Measurements from ENCODE around the gene SCN4B.

The SCN4B gene

DNA sequence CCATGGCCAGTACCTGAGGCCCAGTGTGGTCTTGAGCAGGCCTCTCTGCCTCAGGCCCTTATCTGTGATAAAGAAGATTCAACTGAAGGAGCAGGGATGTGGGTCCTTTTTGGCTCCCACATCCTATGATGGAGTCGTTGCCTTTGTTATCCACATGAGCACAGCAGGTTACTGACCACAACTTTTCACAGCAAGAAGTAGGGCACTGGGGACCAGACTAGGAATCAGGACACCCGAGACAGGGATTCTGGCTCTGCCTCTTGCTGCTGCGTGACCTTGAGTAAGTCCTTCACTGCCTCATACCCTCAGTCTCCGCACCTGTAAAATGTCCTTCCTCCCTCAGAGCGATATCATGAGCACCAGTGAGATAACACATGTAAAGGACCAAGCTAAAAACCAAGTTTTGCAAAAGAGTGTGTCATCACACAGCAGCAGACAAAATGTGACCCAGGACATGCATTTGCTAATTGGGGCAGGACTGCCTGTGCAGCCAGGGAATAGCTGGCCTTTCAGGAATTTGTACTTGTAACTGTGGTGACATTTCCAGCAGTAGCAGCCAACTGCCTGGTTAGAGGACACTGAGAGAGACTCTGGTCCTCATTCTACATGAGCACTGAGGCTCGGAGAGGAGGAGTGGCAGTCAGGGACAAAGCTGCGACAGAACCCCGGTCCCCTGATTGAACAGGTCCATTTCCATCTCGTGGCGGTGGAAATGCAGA lies 52.6 kb downstream of the SCN4B start:
- no peak for DNase-seq (ENCODE audit: low spot score)

DNA sequence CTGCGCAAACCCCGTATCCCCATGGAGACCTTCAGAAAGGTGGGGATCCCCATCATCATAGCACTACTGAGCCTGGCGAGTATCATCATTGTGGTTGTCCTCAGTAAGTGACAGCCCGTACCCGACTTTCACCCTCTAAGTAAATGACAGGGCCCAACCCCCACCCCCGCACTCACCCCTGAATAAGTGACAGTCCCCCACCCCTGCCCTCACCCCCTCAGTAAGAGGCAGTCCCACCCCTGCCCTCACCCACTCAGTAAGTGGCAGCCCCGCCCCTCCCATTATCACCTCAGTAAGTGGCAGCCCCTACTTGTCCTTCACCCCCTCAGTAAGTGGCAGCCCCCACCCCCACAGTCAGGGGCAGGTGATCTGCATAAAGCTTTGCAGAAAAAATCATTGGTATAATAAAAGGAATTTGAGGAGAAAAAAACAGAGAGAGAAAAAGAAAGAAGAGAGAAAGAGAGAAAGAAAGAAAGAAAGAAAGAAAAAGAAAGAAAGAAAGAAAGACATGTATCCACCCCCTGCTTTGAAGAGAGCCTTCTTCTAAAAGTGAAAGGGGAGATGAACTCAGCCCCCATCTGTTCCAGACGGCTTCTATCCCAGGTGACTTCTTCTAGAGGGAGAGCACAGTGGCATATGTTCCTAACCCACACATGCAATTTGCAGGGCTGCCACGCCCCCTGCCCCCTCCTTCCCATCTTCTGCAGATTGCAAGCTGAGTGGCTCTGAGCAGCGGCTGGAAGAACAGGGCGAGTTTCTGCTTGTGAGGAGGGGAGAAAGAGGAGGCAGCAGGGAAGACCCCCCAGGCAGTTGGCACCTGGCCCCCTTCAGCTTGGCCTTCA lies 53.4 kb downstream of the SCN4B start:
- no peak for DNase-seq (ENCODE audit: low spot score)

DNA sequence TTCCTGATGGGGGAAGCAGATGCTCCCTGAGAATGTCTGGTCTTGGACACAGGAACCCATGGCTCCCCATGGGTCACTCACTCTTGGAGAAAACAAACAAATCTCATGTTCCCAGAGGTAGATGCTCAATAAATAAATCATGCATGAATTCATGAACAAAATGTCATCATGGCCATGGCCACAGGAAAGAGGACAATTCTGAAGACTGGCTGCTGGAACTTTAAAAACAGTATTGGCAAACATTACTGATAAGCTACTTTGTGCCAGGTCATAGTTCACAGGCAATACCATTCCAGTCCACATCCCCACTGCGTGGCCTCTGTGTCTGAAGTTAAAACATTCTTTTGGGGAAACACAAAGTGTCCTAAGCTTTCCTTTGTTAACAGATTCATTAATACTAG lies 56.7 kb downstream of the SCN4B start:
- no peak for DNase-seq (ENCODE audit: low spot score)

DNA sequence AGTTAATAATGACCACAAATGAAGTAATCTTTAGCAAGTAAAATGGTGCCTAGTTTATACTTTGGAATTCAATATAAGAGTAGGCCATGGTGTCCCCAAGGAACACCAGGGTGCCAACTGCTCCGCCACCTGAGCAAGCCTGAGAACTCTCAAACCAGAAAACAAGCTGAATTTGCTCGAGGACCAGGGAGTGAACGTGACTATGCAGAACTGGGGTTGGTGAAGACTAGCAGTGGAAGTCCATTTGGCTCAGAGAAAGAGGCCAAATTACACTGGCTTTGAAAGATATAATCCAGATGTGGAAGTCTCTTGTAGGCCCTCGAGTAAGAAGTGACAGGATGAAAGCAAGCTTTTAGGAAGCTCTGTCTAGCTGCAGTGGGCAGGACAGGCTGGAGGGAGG lies 57.1 kb downstream of the SCN4B start:
- no peak for DNase-seq (ENCODE audit: low spot score)

DNA sequence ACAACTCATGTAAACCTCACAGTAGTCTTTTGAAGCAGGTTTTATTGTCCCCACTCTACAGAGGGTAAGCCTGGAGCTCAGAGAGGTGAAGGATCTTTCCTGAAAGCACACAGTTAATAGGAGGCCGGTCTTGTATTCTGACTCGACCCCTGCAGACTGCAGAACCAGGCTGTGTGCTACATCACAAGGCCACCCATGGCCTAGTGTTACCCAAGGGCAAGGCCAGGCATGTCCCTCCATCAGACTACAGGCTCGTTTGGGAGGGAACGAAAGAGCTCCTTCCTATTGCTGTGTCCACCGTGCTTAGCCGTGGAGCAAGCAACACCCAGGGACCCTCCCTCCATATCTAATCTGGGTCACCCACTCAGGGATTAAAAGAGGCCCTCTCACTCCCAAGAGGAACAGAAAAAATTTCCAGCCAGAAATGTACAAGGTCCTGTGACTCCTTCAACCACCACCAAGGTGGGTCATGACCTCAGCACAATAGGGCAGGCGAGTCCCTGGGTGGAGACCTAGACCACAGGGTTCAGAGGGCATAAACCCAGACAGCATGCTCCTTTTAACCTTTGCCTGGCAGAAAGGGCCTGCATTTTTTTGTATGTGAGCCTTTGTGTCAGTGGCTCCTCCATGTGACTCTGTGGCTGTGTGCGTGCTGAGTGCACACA lies 59.6 kb downstream of the SCN4B start:
- no peak for DNase-seq (ENCODE audit: low spot score)

DNA sequence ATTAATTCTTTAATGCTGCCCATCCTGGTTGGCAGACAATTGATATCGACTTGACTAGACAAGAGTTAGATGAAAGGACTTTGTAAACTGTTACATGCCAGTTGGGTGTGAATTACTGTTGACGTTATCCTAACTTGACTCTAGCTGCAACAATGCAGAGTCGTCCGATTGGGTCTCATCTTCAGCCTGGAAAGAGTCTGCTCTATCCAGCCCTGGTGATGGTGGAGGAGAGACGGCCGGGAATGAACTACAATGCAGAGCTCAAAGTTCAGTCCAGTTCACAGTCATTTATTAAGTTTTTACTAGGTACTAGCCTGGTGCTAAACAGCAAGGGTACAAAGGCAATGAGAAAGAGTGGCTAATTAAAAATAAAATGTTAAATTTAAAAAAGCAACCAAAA lies 60.9 kb downstream of the SCN4B start:
- DNase-seq (ENCODE audit: low spot score) = no peak

DNA sequence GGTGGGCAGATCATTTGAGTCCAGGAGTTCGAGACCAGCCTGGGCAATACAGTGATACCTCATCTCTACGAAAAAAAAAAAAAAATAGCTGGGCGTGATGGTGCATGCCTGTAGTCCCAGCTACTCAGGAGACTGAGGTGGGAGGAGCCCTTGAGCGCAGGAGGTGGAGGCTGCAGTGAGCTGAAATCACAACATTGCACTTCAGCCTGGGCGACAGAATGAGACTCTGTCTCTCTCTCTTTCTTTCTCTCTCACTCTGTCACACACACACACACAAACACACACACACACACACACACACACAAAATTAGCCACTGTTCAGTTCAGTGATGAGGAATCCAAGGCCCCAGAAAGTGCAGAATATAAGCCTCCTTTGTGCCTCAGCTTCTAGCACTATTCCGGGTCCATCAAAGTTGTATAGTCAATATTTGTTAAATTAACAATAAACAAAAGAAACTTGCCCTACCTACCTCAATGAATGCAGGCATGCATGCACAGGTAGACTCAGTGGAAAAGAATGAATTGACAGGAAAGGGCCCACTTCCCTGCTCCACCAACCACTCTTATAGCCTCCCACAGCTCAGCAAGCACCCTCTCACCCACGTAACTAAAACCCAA lies 62.0 kb downstream of the SCN4B start:
- no peak for DNase-seq (ENCODE audit: low spot score)

DNA sequence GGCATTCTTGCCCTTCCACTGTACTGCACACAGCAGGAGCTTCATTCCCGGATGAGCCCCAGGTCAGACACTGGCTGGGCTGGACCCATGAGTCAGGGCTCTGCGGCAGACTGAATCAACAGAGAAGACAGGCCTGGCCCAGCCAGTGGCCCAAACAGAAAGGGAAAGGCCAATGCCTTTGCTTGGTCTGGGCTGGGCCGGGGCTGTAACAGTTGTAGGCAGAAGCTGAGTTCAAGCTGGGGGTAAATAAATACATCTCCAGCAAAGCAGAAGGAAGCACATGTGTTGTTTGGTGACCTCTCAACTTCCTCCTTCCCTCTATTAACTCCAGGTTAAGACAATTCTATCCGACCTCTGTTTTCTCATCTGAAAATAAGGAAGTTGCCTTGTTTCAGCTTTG lies 64.1 kb downstream of the SCN4B start:
- no peak for DNase-seq (ENCODE audit: low spot score)

DNA sequence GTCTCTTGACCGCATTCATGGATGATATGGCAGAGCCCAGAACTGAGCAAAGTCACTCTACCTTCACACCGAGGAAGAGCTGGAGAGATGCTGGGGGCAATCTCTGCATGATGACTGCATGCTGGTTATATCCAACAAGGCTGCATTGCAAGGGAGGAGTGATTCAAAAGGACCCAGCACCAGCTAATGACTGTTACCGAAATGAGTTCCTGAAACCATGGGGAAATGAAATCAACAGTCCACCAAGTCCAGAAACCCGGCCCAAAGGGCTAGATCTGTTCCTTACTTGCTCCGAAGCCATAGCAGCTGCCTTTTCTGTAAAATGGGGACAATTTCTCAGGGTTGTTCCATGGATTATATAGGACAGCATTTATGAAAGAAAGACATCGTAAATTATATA lies 64.7 kb downstream of the SCN4B start:
- no peak for DNase-seq (ENCODE audit: low spot score)

DNA sequence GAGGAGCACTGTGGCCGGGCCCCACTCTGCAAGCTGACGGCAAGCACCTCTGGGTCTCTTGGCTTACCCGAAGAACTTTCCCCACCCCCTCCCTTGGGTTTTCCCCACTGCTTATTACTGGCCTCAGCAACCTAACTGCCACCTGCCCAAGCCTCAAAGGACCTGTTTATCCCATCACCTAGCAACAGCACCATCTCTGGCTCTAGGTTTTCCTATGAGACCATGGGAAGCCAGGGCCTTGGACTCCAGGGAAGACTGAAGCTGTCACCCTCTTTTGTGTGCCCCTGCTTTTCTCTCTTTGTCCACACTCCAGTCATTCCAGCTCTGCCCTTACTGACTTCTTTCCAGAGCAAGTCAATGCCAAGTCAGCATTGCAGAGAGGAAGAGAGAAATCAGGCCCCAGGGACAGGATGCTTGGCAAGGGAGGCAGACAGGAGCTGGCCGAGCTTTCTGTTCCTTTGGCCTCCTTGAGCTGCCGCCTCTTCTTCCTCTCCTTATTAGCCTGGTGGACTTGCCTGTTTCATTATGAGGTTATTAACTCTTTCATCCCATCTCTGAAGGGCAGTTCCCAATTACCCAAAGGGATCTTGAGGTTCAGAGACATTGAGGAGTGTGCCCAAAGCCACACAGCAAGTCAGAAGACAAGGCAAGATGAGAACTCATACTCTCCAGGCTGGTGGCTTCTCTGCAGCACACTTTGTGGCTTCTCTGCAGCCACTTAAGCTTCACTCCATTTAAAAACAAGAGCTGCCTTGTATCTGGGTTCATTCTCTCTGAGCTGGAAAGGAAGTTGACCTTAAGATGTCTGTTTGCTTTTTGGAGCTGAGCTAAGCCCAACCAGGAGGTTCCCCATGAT lies 65.5 kb downstream of the SCN4B start, which contains the start of gene SMIM35:
SMIM35 (minus strand) TSS at position 51 of the 856 bp plus-strand sequence. CDS start 206 bp downstream, outside the sequence.
- no peak for DNase-seq (ENCODE audit: low spot score)

DNA sequence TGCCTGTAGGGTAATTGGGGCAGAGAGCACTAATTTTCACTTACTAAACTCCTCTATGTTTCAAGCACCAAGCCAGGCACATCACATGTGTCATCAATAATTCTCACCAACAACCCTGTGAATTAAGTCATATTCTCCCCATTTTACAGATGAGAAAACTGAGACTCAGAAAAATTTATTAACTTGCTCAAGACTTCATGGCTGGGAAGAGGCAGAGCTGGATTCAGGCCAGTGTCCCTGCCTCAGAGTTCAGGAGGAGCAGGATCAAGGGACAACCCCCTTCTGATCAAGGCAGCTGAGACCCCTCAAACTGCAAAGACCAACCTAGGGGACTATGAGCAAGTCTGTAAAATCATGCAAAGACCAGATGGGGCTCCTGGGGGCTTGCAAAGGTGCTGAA lies 68.0 kb downstream of the SCN4B start:
- DNase-seq (ENCODE audit: low spot score) = no peak

DNA sequence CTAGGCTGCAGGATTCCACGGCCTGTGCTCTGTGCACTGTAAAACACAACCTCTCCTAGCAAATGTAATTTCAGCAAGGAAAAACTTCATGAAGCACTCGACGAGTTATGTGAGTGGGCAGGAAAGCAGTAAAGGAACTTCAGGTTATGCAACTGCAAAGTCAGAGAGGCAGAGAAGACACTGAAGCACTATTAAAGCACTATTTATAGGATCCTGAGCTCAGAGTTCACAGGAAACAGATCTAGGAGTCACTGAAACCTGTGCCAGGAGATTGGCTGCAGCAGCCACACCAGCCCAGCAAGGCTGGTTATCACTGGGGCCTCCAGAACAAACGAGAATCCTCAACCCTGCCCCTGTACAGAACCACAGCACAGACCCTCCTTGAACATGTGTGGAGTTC lies 68.4 kb downstream of the SCN4B start:
- peak; percentile 26 for DNase-seq (ENCODE audit: low spot score)

Measured in RKO (cell line).